Epidermal melanocyte (primary cell): ENCODE measurements around the gene CRYBB2.
"Not testable (repeated sequence)": the region's sequence is repeated elsewhere in the genome, so short reads cannot be mapped to it uniquely, and the experiment has no call there.

Source experiments
- DNase-seq: peaks from one replicate; pipeline ENCODE4 v3.0.0; 2011; ENCODE audit warnings: low spot score; ENCODE audit not compliant: insufficient read length

Gene CRYBB2, protein sequence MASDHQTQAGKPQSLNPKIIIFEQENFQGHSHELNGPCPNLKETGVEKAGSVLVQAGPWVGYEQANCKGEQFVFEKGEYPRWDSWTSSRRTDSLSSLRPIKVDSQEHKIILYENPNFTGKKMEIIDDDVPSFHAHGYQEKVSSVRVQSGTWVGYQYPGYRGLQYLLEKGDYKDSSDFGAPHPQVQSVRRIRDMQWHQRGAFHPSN

DNA sequence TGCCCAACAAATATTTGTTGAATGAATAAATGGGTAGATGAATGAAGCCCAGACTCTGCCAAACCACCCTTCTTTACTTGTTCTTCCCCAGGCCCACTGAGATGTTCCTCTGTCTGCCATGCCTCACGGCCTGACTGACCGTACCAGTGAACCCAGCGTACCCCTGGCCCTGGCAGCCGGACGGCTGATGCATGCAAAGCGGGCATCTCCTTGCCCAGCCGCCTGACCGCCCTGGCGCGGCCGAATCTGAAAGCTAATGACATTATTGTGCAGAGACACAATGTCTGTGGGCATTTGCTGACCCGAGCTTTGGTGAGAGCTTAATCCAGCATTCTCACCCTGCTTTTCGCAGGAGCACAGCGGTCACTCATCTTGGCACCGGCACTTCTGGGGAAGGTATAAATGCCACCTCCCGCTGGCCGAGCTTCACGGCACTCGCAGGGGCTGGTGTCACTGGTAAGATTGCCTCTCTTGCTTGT, at the start of gene CRYBB2:
TSS of gene CRYBB2 (plus strand) at position 429 of the 479 bp plus-strand sequence. CDS start 1,791 bp downstream, outside the sequence.
- DNase-seq: no peak

DNA sequence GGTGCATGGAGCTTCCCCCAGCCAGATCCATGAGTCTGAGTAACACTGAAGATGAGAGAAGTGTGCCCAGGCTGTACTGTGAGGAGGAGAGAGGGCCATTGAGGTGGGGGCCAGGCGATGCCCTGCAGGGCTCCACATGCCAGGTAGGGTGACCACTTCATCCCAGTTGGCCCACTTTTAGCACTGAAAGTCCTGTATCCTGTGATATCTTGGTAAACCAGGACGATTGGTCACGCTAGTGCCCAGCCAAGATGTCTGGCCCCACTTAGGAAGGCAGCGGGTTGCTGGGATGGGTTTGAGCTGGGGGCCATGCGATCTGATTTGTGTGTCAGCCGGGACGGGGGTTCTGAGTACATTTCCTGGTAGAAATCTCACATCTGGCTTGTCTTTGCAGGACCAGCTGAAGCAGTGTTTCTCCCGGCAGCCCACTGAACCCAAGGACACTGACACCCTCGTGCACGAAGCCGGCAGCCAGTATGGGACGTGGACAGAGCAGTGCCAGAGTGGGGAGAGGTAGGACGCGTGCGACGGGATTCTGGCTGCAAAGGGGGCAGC, 48.9 kb upstream of the CRYBB2 start:
- DNase-seq: no peak

DNA sequence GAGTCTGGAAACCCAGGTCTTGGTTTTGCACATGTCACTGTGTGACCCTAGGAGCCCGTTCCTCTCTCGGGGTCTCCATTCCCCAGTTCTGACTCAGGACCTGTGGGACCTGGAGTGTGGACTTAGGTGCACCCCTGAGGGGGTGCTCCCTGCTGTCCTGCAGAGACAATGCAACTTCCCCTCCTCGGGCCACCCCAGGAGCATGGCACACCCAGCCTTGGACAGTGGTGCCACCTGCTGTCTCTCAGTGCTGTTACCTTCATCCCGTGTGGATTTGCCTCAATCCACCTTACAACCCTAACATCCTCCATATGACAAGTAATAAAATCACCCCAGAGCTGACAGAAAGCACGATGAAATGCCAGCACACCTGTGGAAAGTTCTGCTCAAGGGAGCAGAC, 47.3 kb upstream of the CRYBB2 start:
- no peak for DNase-seq

DNA sequence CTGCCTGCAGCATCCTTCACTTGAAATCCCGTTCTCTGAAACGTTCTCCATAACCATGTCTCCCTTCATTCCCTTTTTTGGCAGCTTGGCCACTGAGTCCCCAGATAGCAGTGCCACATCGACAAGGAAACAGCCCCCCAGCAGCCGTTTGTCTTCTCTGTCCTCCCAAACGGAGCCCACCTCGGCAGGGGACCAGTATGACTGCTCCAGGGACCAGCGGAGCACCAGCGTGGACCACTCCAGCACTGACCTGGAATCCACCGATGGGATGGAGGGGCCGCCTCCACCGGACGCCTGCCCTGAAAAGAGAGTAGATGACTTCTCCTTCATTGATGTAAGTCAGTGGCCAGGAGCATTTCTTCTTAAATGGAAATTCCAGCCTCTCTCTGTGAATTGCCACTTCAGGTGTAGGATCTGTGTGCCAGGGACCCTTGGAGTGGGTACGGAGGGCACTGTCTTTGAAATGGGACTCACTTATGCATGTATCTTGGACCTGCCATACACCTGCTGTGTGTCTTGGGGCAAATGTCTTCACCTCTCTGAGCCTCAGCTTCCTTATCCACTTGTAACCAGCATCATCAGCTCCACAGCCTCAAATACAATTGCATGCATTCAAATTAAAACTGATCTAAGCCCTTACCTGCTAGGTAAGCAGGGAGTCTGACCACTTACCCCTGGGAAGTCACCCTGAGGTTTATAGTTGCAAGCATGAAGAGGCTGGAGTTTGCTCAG, 45.1 kb upstream of the CRYBB2 start:
- no peak for DNase-seq

DNA sequence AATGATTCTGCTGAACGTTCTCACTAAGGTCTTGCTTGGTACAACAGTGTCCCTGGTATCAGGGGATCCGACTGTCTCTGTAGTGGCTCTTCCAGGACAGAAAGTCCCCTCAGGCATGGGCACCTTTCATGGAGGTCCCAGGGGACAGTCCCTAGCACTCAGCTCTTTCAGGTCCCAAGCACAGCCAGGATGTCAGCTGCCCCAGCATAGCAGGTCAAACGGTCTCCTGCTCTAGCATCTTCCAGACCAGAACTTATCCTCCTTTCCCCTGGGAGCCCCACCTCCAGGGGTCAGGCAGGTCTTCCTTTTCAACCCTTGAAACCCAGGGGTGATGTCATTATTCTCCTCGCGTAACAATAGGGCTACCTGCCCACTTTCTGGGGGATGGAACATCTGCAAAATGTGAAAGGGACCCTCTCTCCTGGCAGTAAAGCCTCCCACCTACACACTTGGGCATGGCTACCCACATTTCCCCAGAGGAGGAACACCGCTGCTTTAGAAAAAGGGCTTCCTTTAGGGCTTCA, 44.5 kb upstream of the CRYBB2 start:
- DNase-seq: no peak

DNA sequence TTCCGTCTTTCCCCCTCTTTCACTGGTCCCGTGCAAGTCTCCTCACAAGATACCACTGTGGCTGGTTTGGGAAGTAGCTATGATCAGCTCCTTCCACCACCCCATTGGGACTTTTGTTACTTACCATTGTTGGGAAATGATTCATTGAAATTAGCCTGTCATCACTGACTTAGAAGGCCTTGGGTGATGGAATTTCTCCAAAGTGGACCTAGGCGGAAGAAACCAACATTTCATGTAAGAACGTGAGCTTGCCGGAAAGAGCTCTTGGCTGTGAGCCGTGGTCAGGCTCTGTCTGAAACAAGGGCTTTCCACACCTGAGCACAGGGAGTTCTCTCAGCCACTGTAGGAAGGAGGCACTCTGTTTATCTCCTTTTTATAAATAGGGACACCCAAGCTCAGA, 43.3 kb upstream of the CRYBB2 start:
- no peak for DNase-seq

DNA sequence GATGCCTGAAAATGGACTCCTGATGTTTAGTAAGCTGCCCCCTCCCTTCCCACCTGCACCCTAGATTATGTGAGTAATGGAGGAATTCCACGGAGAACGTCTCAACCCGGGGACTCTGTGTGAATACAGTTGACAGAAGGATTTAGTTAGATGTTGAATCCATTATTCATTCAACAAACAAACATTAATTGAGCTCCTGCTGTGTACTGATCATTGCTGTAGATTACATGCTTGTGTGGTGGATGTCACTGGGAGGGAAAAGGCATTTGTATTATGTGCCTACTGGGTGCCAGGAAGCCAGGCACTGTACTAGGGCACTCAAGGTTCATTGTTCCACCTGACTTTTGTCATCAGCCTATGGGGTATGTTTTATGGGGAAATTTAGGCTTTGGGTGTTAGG, 42.6 kb upstream of the CRYBB2 start:
- no peak for DNase-seq

DNA sequence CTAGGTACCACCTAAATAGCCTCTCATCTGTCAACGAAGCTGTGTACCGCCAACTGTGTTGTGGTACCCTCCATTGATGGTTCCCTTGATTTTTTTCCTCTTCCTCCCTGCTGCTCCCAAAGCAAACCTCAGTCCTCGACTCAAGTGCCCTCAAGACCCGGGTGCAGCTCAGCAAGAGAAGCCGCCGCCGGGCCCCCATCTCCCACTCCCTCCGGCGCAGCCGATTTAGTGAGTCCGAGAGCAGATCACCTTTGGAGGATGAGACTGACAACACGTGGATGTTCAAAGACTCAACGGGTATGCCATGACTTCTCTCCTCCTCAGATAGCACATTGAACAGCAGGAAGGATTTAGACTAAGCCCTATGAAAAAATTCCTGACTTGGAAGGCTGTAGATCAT, 42.2 kb upstream of the CRYBB2 start:
- no peak for DNase-seq

DNA sequence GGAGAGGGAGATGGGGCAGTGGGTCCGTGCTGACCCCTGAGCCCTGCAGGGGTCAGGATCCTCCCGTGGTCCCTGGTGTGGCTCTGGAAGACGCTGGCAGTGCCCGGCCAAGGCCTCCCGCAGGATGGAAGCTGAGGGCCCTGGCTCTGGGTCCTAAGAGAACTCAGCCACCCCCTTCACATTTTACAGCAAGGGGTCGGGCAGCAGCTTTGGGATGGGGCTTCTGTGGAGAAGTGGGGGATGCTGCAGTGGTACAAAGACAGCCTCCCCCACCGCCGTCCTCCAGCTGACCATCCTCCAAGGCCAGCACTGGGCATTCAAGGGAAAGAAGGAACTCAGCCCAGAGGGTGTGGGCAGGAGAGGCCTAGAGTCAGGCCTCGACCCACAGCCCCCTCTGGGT, 41.5 kb upstream of the CRYBB2 start:
- DNase-seq: no peak

DNA sequence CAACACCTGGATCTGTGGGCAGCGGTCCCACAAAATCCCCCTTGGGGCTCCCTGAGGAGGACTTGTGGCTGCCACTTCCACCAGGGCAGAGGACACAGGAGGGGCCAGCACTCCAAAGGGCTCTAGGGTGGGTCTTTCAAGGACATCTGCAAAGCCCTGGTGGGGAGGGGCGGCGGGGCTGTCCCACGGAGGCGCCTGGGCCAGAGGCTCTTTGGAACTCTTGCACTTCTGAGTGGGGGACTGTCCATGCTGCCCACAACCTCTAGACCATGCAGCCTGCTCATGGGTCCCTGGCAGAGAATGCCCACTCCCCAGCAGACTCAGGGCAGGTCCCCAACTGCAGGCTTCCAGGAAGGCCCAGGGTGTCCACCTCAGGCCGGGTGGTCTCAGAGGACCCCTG, 41.1 kb upstream of the CRYBB2 start:
- DNase-seq: not testable (repeated sequence)

DNA sequence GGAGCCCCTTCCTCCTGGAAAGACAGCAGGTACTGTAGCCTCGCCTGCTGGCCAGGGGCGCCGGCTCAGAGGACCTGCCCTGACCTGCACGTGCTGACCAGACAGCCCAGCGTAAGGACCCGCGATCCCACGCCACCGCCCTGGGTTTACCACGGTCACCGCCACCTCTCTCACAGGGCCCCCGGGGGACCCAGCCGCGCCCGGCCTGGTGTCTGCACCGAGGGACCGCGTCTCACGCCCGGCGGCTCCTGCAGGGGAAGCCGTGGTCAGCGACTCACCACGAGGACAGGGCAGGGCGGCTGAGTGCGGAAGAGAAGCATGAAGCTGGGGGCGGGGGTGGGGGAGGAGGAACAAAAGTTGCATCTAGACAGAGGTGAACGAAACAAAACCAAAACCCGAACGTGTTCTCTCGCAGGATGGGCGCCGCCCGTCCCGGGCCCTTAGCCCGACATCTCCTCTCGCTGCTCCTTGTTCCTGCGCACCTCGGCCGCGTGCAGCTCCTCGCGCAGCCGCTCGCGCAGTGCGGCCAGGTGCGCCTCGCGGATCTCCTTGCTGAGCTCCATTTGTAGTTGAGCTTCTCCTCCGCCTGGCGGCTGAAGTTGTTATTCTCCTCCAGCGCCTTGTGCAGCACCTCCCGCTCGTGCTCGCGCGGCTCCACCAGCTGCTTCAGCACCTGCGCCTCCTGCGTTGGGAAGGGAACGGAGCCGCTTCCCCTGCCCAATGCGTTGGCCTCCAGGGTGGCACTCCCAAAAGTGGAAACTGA, 40.4 kb upstream of the CRYBB2 start:
- not testable (repeated sequence) for DNase-seq

DNA sequence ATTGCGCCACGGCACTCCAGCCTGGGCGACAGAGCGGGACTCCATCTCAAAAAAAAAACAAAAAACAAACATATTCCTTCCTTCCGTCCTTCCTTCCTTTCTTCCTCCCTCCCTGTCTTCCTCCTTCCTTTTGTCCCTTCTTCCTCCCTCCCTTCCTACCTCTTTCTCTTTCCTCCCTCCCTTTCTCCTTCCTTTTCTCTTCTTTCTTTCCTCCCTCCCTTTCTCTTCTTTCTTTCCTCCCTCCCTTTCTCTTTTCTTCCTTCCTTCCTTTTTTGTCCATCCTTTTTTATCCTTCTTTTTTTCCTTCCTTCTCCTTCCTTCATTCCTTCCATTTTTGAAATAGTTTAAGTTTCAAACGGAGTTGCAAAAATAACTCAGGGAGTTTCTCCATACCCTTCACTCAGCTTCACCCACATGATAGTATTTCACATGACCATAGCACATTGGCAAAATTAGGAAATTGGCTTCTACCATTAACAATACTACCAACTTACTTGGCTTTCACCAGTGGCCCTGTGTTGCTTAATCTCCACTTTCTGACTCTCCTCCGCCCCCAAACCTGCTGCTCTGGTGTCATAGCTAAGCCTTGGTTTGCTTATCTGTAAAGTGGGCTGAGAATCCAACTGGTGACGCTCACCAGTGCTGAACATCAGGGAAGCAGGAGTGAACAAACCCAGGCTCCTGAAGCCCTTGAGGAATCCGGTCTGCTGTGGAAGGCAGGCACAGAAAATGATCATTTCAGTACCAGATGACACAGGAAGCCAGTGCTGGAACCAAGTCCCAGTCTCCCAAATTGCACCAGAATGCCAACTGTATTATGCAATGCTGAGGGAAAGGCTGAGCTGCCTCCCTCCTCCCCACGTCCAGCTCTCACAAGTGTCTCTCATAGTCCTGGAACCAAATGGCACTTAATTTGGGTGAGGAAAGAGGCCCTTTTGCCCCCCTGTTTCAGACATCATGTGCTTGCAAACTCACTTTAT, 37.0 kb upstream of the CRYBB2 start:
- peak; percentile 51 for DNase-seq

DNA sequence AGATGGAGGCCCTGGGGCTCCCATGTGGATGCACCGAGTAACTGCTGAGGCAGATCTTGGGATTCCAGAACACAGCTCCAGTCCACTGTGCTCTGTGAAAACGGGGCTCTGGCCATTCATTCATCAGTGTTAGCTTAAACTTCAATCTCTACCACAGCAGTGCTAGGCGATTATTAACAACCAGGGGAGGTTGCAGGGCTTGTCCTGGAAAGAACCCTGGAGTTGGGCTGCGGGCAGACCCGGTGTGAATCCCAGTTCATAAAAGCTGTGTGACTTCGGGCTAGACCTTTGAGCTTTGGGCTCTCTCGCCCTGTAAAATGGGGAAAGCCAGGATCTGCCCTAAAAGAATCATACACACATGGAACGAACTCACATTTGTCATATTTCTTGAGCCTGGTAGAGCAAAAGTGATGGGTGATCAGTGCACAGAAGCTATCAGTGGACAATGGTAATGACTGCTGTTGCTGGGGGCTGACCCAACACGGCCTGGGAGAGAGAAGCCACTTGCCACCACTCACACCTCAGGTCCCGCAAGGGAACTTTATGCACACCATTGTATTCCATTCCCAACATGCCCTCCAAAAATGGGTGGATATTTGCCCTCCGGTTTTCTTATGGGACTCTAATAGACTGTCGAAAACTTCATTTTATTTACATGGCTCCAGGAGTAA, 35.4 kb upstream of the CRYBB2 start:
- no peak for DNase-seq

DNA sequence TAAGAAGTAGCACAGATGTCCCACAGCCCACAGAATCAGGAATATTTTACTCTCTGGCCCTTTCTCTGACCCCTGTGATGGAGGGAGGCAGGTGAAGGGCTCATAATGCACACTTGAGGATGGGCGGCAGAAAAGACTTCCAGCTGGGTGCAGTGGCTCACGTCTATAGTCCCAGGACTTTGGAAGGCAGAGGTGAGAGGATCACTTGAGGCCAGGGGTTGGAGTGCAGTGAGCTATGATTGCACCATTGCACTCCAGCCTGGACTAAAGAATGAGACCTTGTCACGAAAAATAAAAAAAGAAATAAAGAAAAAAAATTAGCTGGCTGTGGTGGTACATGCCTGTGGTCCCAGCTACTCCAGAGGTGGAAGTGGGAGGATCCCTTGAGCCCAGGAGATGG, 33.3 kb upstream of the CRYBB2 start:
- no peak for DNase-seq

DNA sequence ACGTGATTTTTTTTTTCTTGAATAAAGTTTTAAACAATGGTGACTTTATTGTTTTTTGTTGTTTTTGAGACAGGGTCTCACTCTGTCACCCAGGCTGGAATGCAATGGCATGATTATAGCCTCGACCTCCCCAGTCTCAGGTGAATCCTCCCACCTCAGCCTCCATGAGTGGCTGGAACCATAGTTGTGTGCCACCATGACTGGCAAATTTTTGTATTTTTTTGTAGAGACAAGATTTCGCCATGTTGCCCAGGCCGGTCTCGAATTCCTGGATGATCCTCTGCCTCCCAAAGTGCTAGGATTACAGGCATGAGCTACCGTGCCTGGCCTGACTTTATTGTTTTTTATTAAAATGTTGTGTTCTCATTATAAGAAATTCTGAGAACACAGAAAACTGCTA, 32.0 kb upstream of the CRYBB2 start:
- no peak for DNase-seq

DNA sequence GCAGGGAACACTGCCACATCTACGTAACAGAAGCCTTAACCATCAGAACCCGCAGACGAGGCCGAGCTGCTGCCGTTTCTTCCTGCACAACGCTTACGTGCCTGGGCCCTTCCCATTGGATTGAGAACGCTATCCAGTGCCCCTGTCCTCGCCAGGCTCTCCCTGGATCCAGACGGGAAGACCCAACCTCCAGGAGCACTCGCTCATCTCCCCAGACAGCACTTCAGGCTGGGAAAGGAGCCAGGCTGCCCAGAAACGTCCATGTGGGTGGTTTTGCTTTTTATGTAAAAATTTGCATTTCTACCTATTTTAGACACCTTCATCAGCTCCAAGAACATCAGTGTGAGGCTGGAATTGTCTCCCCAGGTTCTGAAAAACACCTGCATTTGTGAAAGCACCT, 27.0 kb upstream of the CRYBB2 start:
- no peak for DNase-seq

DNA sequence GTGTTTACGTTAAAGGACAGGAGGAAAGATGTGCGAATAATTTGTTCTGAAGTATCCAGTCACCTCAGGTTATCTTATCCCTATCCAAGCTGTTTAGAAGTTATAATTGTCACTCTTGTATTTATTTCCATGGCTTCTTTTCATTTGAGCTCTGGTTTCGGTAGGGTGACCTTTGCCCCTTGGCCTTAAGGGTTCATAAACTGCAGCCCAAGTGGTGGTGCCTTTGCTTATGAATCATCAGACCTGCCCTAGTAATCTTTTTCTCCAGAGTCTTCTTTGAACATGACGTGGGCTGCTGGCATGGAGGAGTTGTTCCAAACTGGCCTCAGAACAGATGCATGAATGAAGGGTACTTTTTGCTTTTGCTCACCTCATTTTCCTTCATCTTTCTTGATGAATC, 26.3 kb upstream of the CRYBB2 start:
- no peak for DNase-seq

DNA sequence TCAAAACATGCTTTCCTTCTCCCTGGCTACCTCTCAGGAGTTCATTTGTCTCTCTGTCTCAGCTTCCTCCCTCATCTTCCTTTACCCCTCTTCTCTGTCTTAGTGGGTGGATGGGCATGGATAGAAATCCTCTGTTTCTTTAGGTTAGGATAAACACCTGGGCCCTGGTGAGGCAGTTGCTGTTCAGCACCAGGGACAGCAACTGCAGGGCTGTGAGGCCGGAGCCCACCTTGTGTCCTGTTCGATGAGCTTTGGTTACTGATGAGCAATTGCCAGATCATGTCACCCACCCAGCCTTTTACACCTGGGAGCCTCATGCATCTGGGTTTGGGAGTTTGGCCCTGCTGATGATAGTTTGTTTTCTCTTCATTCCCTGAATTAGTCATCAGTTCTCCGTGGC, 25.9 kb upstream of the CRYBB2 start:
- no peak for DNase-seq

DNA sequence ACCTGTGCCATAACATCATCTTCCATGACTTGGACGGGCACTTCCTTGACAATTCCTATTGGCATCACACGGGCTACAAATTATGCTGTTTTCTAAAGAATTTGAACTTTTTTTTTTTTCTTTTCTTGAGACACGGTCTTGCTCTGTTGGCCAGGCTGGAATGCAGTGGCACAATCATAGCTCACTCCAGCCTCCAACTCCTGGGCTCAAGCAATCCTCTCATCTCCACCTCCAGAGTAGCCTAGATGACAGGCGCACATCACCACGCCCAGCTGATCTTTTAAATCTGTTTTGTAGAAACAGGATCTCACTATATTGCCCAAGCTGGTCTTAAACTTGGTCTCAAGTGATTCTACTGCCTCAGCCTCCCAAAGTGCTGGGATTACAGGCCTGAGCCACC, 23.1 kb upstream of the CRYBB2 start:
- DNase-seq: no peak

DNA sequence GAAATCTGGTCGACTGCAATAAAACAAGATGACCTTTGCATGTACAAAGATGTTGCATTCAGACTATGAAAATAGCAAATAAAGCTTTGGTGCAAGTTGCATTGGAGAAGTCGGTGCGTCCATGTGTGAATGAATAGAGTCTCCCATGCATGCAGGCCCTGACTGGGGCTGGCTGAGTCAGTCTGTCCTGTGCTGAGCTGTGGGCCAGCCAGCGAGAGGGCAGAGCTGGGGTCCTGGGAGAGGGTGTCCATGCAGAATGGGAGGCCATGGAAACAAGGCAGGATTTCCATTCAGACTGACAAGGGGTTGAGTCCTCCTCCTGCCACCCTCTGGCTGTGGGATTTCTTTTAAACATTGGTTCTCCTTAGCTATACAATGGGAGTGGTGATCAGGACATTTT, 22.1 kb upstream of the CRYBB2 start:
- no peak for DNase-seq
